Endothelial cell (in vitro differentiated cells): ENCODE results near the gene PIM3. TPM values are rescaled to one million over a fixed set of nuclear protein-coding genes. Genes with fewer than 3 reads are reported as not detected.

Experiments used
- DNase-seq: peaks from one replicate; pipeline ENCODE4 v3.0.0; 2021; ENCODE audit warnings: low spot score
- H3K27ac Mint-ChIP-seq: one replicate; pipeline ENCODE4 v1.8.0; 2021; ENCODE audit warnings: mixed read lengths, inconsistent platforms; ENCODE audit not compliant: unreplicated experiment
- H3K27me3 Mint-ChIP-seq: one replicate; pipeline ENCODE4 v1.8.0; 2021; ENCODE audit warnings: mild to moderate bottlenecking, moderate library complexity, mixed read lengths, inconsistent platforms; ENCODE audit not compliant: unreplicated experiment
- H3K36me3 Mint-ChIP-seq: one replicate; pipeline ENCODE4 v1.8.0; 2021; ENCODE audit warnings: mild to moderate bottlenecking, low read depth, mixed read lengths, inconsistent platforms; ENCODE audit not compliant: unreplicated experiment
- H3K4me1 Mint-ChIP-seq: one replicate; pipeline ENCODE4 v1.8.0; 2021; ENCODE audit warnings: mild to moderate bottlenecking, mixed read lengths, inconsistent platforms; ENCODE audit not compliant: unreplicated experiment
- H3K4me3 Mint-ChIP-seq: one replicate; pipeline ENCODE4 v1.8.0; 2021; ENCODE audit warnings: mild to moderate bottlenecking, mixed read lengths, inconsistent platforms; ENCODE audit not compliant: unreplicated experiment
- H3K9me3 Mint-ChIP-seq: one replicate; pipeline ENCODE4 v1.8.0; 2021; ENCODE audit warnings: mixed read lengths, inconsistent platforms; ENCODE audit not compliant: unreplicated experiment
- total RNA-seq: library from RNA; stranded (reverse); fragmentation: NEBNext Ultra II Directional; extraction: Animal tissue kit (Norgen Biotek cat#: 25700); gene quantifications from one replicate; pipeline ENCODE4 v1.2.1, GENCODE V29; 2021; ENCODE audit not compliant: unreplicated experiment
- TF ChIP-seq, protein P1 (sequence below): fragments of 200-600 bp; sonication (generic); IDR thresholded peaks from one replicate; pipeline ENCODE4 v1.5.0; 2021; ENCODE audit warnings: antibody characterized with exemption; ENCODE audit not compliant: unreplicated experiment

Gene PIM3
- total RNA-seq, 1 donor from 2014 or later = 112 TPM

DNA sequence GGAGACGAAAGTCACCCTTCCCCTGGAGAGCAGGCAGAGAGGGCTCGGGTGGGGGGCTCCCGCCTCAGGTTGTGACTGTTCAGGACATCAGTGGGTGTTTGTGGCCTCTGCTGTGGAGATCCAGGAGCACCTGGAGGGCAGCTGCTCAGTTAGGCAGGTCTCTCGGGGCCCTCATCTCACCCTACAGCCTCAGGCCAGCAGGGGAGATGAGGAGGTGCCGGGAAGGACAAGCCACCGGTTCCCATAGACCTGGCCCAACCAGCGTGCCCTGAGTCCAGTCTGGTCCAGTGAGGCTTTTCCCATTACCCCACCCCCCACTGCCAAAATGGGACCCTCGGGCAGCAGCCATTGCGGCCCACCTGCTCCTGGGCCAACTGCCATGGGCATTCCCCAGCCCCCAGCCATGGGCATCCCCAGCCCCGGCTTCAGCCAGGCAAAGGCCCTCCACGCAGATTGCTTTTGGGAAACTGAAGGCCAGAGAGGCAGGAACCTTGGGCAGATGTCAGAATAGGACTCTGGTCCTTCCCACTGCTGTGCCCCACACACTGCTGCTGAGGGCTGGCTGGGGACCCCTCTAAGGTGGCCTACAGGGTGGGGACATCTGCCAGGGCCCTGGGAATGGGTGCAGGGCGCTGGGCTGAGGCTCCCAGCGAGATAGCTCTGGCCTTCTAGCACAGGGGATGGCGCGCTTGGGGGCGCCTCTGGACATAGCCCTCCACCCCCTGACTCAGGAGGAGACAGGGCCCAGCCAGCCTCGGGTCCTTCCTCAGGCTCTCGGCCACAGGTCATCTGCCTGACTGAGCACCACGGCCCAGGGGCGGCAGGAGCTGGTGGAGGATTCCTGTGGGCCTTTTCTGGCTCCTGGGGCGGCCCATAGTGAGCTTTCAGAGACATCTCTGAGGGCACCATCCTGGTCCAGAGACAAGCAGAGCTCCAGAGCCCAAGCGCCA is 4.8 kb downstream of the PIM3 start:
- H3K4me1 Mint-ChIP-seq = peaks cover 8% of the 10 kb centered on the region
- H3K36me3 Mint-ChIP-seq = peaks cover 8% of the 10 kb centered on the region
- TF ChIP-seq, protein P1, sequence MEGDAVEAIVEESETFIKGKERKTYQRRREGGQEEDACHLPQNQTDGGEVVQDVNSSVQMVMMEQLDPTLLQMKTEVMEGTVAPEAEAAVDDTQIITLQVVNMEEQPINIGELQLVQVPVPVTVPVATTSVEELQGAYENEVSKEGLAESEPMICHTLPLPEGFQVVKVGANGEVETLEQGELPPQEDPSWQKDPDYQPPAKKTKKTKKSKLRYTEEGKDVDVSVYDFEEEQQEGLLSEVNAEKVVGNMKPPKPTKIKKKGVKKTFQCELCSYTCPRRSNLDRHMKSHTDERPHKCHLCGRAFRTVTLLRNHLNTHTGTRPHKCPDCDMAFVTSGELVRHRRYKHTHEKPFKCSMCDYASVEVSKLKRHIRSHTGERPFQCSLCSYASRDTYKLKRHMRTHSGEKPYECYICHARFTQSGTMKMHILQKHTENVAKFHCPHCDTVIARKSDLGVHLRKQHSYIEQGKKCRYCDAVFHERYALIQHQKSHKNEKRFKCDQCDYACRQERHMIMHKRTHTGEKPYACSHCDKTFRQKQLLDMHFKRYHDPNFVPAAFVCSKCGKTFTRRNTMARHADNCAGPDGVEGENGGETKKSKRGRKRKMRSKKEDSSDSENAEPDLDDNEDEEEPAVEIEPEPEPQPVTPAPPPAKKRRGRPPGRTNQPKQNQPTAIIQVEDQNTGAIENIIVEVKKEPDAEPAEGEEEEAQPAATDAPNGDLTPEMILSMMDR = no peak
- peak overlapping the region; percentile 76 for H3K4me3 Mint-ChIP-seq
- H3K27me3 Mint-ChIP-seq = peaks cover 18% of the 10 kb centered on the region
- H3K9me3 Mint-ChIP-seq = no peaks in the 10 kb centered on the region
- no peak overlapping the region for H3K27ac Mint-ChIP-seq
- DNase-seq = no peak

DNA sequence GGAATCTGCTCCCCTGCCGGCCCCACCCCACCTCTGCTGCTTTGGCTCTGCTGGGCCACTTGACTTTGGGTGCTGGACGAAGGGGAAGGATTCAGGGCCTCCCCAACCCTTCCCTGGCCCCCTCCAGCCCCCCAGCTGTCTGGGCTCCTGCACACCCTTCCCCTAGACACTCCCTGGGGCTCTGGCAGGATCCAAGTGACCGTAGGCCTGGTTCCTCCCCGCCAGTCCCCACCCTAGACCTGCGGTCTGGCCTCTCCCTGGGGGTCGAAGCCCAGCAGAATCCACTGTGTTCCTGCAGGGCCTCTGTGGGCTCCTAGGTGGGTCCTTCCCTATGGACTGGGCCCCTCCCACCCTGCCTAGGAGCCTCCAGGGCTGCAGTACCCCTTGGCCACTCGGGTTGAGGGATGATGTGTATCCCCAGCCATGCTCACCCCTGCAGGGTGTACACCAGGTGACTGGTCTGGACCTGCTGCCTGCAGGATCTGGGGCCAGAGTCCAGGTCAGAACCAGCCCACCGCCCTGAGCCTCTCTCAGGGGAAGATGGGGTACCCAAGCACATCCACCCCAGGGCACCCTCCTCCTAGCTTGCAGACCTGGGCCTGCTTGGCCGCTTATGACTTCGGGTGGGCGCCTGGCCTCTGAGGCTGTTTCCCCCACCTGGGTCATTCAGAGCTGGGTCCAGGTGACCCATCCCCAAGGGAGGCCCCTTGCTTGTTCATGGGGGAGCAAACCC is 5.6 kb downstream of the PIM3 start:
- H3K27me3 Mint-ChIP-seq = peaks cover 22% of the 10 kb centered on the region
- no peak overlapping the region for H3K4me3 Mint-ChIP-seq
- peak; percentile 6 for DNase-seq
- TF ChIP-seq, protein P1 = no peak
- H3K9me3 Mint-ChIP-seq = no peaks in the 10 kb centered on the region
- no peak overlapping the region for H3K27ac Mint-ChIP-seq
- peaks cover 13% of the 10 kb centered on the region for H3K4me1 Mint-ChIP-seq
- H3K36me3 Mint-ChIP-seq = peaks cover 11% of the 10 kb centered on the region

DNA sequence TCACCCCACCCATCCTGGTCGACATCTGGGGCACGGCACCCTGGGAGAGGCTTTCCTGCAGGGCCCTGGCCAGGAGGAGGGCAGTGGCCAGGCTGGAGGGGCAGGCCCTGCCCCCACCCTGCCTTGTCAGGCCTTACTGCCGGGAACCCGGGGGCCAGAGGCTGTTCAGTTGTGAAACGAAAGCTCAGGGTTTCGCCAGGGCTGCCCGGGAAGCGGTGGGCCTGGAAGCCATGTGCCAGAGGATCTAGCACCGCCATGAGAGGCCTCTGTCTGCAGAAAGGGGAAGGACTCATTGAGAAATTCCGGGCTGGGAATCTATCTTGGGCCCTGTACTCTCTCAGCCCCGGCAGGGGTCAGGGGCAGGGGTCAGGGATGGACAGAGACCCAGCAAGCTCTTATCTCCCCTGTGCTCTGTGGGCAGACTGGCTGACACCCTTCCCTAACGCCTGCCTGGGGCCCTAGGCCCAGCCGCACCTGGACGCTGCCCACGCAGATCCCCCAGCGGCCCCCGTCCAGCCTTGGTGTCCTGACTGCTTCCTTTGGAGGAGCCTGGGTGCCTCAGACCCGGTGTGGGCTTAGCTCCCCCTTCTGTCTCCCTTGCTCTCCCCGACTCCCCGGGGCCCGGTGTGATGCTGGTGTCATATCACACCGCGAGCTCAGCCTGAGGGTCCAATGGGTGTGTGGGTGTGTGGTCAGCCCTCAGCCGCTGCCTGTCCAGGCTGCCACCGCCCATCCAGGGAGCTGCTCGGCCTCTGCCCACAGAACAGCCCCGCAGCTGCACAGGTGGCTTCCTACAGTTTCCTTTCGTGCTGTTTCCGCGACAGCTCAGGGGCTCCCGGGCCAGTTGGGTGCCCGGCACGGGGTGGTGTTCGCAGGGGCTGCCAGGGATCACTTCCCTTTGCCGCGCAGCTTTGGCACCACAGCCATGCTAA is 6.5 kb downstream of the PIM3 start:
- H3K4me1 Mint-ChIP-seq = peaks cover 13% of the 10 kb centered on the region
- no peaks in the 10 kb centered on the region for H3K9me3 Mint-ChIP-seq
- peaks cover 11% of the 10 kb centered on the region for H3K36me3 Mint-ChIP-seq
- TF ChIP-seq, protein P1 = no peak
- DNase-seq = peak; percentile 22
- H3K27me3 Mint-ChIP-seq = peaks cover 22% of the 10 kb centered on the region
- H3K4me3 Mint-ChIP-seq = no peak overlapping the region
- no peak overlapping the region for H3K27ac Mint-ChIP-seq

DNA sequence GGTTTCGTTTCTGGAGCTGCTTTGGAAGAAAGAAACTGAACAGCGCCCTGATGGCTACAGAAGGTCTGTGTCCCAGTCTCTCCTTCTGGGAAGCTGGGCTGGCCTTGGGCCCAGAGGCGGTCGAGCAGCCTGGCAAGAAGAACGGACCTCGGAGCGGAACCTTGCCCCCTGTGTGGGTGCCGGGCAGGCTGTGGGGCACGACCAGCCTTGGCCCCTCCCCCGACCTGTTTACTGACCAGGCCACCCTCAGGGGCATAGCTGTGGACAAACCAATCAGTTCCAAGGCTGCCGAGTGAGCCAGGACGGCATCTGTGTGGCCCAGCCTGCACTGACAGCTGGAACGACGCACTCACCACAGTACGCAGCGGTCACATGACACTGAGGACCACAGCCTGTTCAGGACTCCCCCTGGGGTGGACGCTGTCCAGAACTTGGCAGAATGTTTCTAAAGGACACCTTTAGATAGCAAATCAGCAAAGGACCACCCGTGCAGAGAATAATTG is 7.2 kb downstream of the PIM3 start:
- Mint-ChIP-seq H3K36me3 (peaks cover 11% of the 10 kb centered on the region), H3K9me3 (no peaks in the 10 kb centered on the region), H3K4me3 (no peak overlapping the region), H3K4me1 (peaks cover 13% of the 10 kb centered on the region), H3K27me3 (peaks cover 22% of the 10 kb centered on the region), H3K27ac (no peak overlapping the region)
- TF ChIP-seq, protein P1 = no peak
- peak; percentile 11 for DNase-seq
